ENCODE data around the gene ZNF845.
A peak's percentile ranks its signal among the peaks of the same experiment; 100 is the strongest.
"Not testable (repeated sequence)": the region's sequence is repeated elsewhere in the genome, so short reads cannot be mapped to it uniquely, and the experiment has no call there.

Gene ZNF845

DNA sequence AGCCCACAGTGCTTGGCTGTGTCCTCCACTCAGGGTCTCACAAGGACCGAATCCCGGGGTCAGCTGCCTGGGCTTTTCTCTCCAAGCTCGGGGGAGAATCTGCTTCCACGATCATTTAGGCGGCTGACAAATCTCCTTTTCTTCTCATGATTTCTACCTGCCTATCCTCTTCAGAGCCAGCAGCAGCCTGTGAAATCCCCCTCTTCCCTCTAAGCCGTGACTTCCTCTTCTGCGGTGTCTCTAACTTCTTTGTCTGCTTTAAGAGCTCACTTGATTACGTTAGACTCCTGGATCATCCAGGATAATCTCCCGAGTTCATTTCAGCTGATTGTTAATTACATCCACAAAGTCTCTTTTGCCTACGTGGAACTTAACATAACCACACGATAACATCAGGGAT, 22.5 kb upstream of the ZNF845 start:
- in situ Hi-C loops (cut with HindIII; ENCODE audit: low sequenced_read_pairs) = no loop called here
- TF ChIP-seq, protein P1, sequence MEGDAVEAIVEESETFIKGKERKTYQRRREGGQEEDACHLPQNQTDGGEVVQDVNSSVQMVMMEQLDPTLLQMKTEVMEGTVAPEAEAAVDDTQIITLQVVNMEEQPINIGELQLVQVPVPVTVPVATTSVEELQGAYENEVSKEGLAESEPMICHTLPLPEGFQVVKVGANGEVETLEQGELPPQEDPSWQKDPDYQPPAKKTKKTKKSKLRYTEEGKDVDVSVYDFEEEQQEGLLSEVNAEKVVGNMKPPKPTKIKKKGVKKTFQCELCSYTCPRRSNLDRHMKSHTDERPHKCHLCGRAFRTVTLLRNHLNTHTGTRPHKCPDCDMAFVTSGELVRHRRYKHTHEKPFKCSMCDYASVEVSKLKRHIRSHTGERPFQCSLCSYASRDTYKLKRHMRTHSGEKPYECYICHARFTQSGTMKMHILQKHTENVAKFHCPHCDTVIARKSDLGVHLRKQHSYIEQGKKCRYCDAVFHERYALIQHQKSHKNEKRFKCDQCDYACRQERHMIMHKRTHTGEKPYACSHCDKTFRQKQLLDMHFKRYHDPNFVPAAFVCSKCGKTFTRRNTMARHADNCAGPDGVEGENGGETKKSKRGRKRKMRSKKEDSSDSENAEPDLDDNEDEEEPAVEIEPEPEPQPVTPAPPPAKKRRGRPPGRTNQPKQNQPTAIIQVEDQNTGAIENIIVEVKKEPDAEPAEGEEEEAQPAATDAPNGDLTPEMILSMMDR (IDR thresholded peaks at IDR 0.05; ENCODE audit: low read depth, low read length, missing control alignments) = no peak
- H3K4me3 ChIP-seq (ENCODE audit: low read depth, low read length) = no peak overlapping the region
- no peak for DNase-seq (ENCODE audit: low read depth)

DNA sequence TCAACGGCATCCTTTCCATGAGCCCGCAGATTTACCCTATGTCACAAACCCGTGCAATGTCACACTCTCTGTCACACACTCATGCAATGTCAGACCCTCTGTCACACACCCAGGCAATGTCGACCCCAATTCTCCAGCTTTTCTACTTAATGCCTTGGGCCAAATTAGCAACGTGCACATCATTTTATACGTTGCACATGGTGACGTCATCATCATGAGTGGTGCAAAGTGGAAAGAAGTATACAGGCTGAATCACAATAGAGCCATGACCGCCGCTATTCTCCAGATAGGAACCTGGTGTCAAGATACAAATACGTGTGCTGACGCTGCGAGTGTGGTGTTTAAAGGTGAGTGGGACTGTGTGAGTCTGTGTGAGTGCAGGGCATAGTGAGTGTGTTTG, 21.7 kb upstream of the ZNF845 start:
- in situ Hi-C loops (cut with HindIII; ENCODE audit: low sequenced_read_pairs) = no loop called here
- DNase-seq (ENCODE audit: low read depth) = no peak
- H3K4me3 ChIP-seq (ENCODE audit: low read depth, low read length) = no peak overlapping the region
- TF ChIP-seq, protein P1 (IDR thresholded peaks at IDR 0.05; ENCODE audit: low read depth, low read length, missing control alignments) = no peak

DNA sequence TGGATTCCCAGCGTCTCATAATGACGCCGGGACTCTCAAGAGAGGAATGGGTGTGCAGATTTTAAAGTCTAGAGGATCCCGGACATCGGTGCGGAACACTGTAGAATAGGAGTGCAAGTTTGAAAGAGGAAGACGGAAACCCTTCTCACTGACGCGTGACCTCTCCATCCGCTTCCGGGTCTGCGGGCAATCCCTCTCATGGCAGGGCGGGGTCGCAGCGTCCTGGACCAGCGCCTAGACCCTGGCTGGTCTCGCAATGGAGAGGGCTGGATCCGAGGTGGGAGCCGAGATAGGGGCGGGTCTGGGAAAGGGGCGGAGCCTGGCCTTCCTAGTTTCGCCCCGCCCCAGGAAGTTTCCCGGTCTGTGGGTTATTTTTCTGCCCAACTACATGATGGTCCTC, 4.6 kb upstream of the ZNF845 start:
- in situ Hi-C loops (cut with HindIII; ENCODE audit: low sequenced_read_pairs) = no loop called here

DNA sequence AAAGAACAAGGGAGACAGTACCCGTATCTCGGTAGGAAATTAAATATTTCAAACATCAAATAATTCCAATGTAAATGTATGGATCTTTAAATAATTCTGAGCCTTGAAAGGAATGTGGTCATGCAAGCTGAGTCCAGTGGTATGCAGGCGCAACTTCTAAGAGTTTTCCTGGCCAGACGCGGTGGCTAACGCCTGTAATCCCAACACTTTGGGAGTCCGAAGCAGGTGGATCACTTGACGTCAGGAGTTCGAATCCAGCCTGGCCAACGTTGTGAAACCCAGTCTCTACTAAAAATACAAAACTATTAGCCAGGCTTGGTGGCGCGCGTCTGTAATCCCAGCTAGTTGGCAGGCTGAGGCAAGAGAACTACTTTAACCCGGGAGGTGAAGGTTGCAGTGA, 1.1 kb upstream of the ZNF845 start:
- no peak for DNase-seq (ENCODE audit: low read depth)
- in situ Hi-C loops (cut with HindIII; ENCODE audit: low sequenced_read_pairs) = no loop called here
- peak overlapping the region; percentile 95 for H3K4me3 ChIP-seq (ENCODE audit: low read depth, low read length)
- TF ChIP-seq, protein P1 (IDR thresholded peaks at IDR 0.05; ENCODE audit: low read depth, low read length, missing control alignments) = no peak

More for the DNA sequence above, 4.6 kb upstream of the ZNF845 start:
- no peak overlapping the region for H3K4me3 ChIP-seq (ENCODE audit: low read depth, low read length)
- TF ChIP-seq, protein P1 (IDR thresholded peaks at IDR 0.05; ENCODE audit: low read depth, low read length, missing control alignments) = no peak
- no peak for DNase-seq (ENCODE audit: low read depth)

DNA sequence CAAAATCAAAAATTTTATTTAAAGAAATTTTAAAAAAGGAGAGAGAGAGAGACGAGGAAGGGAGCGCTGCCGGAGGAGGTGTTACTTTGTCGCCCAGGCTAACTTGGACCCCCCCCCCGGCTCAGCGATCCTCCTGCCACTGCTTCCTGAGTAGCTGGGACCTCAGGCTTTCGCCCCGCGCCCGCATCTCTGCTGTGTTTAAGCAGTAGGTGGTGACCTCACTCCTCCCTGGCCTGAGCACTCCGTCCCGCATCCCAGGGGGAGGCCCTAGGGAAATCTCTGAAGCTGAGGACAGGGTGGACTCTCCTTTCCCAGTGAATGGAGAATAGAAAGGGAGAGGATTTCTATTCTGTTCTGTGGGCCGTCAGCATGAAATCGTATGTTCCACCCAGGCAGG, 485 bp upstream of the ZNF845 start:
- TF ChIP-seq, protein P1 (IDR thresholded peaks at IDR 0.05; ENCODE audit: low read depth, low read length, missing control alignments) = no peak
- peak overlapping the region; percentile 95 for H3K4me3 ChIP-seq (ENCODE audit: low read depth, low read length)
- DNase-seq (ENCODE audit: low read depth) = peak; percentile 5
- in situ Hi-C loops (cut with HindIII; ENCODE audit: low sequenced_read_pairs) = no loop called here

DNA sequence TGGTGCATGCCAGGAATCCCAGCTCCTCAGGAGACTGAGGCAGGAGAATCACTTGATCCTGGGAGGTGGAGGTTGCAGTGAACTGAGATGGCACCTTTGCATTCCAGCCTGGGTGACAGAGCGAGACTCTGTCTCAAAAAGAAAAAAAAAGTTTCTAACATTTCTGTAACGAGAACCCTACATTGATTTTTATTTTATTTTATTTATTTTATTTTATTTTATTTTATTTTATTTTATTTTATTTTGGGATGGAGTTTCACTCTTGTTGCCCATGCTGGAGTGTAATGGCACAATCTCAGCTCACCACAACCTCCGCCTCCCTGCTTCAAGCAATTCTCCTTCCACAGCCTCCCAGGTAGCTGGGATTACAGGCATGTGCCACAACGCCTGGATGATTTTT, 10.9 kb downstream of the ZNF845 start:
- not testable (repeated sequence) for H3K4me3 ChIP-seq (ENCODE audit: low read depth, low read length); DNase-seq (ENCODE audit: low read depth)

DNA sequence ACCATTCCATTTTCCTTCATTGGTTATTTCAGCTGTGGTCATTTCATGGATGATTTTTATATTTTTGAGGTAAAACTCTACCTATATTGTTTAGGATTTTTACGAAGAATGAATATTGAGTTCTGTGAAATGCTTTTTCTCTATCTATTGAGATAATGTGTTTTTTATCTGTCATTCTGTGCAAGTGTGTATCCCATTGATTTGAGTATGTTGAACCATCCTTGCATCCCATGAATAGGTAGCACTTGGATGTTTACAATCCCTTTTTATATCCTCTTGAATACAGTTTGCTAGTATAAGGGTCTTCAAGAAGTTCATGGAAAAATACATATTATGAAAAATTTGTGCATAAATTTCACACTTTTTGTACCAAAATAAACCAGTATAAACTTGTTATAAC, 22.2 kb downstream of the ZNF845 start:
- in situ Hi-C loops (cut with HindIII; ENCODE audit: low sequenced_read_pairs) = no loop called here
- DNase-seq (ENCODE audit: low read depth) = no peak
- no peak overlapping the region for H3K4me3 ChIP-seq (ENCODE audit: low read depth, low read length)
- TF ChIP-seq, protein P1 (IDR thresholded peaks at IDR 0.05; ENCODE audit: low read depth, low read length, missing control alignments) = no peak

More for the DNA sequence above, 10.9 kb downstream of the ZNF845 start:
- in situ Hi-C loops (cut with HindIII; ENCODE audit: low sequenced_read_pairs) = not testable (repeated sequence)

All from astrocyte of the cerebellum (primary cell).